ENCODE results near the gene ZNF750.

DNA sequence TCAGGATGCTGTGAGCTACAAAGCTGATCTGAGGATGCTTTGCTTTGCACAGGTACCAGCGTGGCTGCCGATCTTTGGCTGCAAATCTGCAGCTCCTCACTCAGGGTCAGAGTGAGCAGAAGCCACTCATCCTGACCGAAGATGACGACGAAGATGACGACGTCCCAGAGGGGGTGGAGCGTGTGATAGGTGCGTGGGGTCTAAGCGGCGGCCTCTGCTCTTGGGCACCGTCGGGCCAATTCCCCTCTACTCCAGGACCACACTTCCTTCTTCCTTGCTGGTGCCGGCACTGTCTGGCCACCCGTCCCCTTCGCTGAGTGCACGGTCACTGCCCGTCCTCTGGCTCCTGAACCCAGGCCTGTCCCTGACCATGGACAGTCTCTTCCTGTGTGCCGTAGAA, 34.0 kb downstream of the ZNF750 start:
- no peak for TF ChIP-seq EZH2 (IDR thresholded peaks at IDR 0.05; ENCODE audit: low read depth)
- TF ChIP-seq, protein P1, sequence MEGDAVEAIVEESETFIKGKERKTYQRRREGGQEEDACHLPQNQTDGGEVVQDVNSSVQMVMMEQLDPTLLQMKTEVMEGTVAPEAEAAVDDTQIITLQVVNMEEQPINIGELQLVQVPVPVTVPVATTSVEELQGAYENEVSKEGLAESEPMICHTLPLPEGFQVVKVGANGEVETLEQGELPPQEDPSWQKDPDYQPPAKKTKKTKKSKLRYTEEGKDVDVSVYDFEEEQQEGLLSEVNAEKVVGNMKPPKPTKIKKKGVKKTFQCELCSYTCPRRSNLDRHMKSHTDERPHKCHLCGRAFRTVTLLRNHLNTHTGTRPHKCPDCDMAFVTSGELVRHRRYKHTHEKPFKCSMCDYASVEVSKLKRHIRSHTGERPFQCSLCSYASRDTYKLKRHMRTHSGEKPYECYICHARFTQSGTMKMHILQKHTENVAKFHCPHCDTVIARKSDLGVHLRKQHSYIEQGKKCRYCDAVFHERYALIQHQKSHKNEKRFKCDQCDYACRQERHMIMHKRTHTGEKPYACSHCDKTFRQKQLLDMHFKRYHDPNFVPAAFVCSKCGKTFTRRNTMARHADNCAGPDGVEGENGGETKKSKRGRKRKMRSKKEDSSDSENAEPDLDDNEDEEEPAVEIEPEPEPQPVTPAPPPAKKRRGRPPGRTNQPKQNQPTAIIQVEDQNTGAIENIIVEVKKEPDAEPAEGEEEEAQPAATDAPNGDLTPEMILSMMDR (conservative IDR thresholded peaks at IDR 0.05): no peak
